HEK293 (cell line): ENCODE measurements around the gene SELENOM.

Experiments
- CTCF ChIP-seq: fragments of 450-650 bp; formaldehyde crosslinking; IDR thresholded peaks from 2 replicates; pipeline ENCODE4 v1.5.1; 2016; ENCODE audit warnings: missing biosample characterization, missing genetic modification characterization
- HOXC10 ChIP-seq: sonication (generic); formaldehyde crosslinking; IDR thresholded peaks from 2 replicates; pipeline ENCODE4 v1.8.1; 2023; ENCODE audit warnings: mild to moderate bottlenecking, missing genetic modification reagents
- IKZF3 ChIP-seq: fragments of 450-650 bp; IDR thresholded peaks from 2 replicates; pipeline ENCODE4 v1.5.0; 2018; ENCODE audit warnings: missing biosample characterization, mild to moderate bottlenecking, missing genetic modification characterization, moderate library complexity
- KLF9 ChIP-seq: fragments of 450-650 bp; formaldehyde crosslinking; IDR thresholded peaks from 2 replicates; pipeline ENCODE4 v1.5.1; 2016; ENCODE audit warnings: missing biosample characterization, missing genetic modification characterization, low read depth
- MEIS1 ChIP-seq: sonication (generic); formaldehyde crosslinking; IDR thresholded peaks from 2 replicates; pipeline ENCODE4 v1.8.1; 2022; ENCODE audit warnings: missing genetic modification reagents, mild to moderate bottlenecking, borderline replicate concordance
- TRIM28 ChIP-seq: IDR thresholded peaks from 2 replicates; pipeline ENCODE4 v1.6.1; 2011; ENCODE audit warnings: low read length, control low read depth, borderline replicate concordance
- ZBTB10 ChIP-seq: fragments of 450-650 bp; formaldehyde crosslinking; IDR thresholded peaks from 2 replicates; pipeline ENCODE4 v1.5.1; 2016; ENCODE audit warnings: missing biosample characterization, missing genetic modification characterization
- ZEB2 ChIP-seq: fragments of 450-650 bp; formaldehyde crosslinking; IDR thresholded peaks from 2 replicates; pipeline ENCODE4 v1.5.1; 2016; ENCODE audit warnings: missing biosample characterization, missing genetic modification characterization
- ZFP3 ChIP-seq: fragments of 450-650 bp; formaldehyde crosslinking; IDR thresholded peaks from 2 replicates; pipeline ENCODE4 v1.5.1; 2016; ENCODE audit warnings: low read depth, missing biosample characterization, missing genetic modification characterization
- ZFP41 ChIP-seq: fragments of 450-650 bp; formaldehyde crosslinking; IDR thresholded peaks from 2 replicates; pipeline ENCODE4 v1.5.1; 2016; ENCODE audit warnings: missing biosample characterization, missing genetic modification characterization, borderline replicate concordance
- ZNF114 ChIP-seq: fragments of 450-650 bp; formaldehyde crosslinking; IDR thresholded peaks from 2 replicates; pipeline ENCODE4 v1.5.0; 2017; ENCODE audit warnings: missing biosample characterization, missing genetic modification characterization
- ZNF133 ChIP-seq: fragments of 450-650 bp; formaldehyde crosslinking; IDR thresholded peaks from 2 replicates; pipeline ENCODE4 v1.5.1; 2016; ENCODE audit warnings: missing biosample characterization, missing genetic modification characterization
- ZNF140 ChIP-seq: fragments of 450-650 bp; formaldehyde crosslinking; IDR thresholded peaks from 2 replicates; pipeline ENCODE4 v1.5.1; 2016; ENCODE audit warnings: missing biosample characterization, missing genetic modification characterization
- ZNF155 ChIP-seq: fragments of 450-650 bp; formaldehyde crosslinking; IDR thresholded peaks from 2 replicates; pipeline ENCODE4 v1.5.1; 2016; ENCODE audit warnings: missing biosample characterization, missing genetic modification characterization
- ZNF157 ChIP-seq: fragments of 450-650 bp; formaldehyde crosslinking; IDR thresholded peaks from 2 replicates; pipeline ENCODE4 v1.5.1; 2016; ENCODE audit warnings: missing biosample characterization, missing genetic modification characterization
- ZNF18 ChIP-seq: fragments of 450-650 bp; formaldehyde crosslinking; IDR thresholded peaks from 2 replicates; pipeline ENCODE4 v1.5.1; 2016; ENCODE audit warnings: missing biosample characterization, missing genetic modification characterization
- ZNF2 ChIP-seq: fragments of 450-650 bp; formaldehyde crosslinking; IDR thresholded peaks from 2 replicates; pipeline ENCODE4 v1.5.1; 2016; ENCODE audit warnings: missing biosample characterization, missing genetic modification characterization
- ZNF214 ChIP-seq: fragments of 450-650 bp; formaldehyde crosslinking; IDR thresholded peaks from 2 replicates; pipeline ENCODE4 v1.5.1; 2017; ENCODE audit warnings: missing biosample characterization, mild to moderate bottlenecking, missing genetic modification characterization, borderline replicate concordance
- ZNF223 ChIP-seq: fragments of 450-650 bp; formaldehyde crosslinking; IDR thresholded peaks from 2 replicates; pipeline ENCODE4 v1.5.1; 2016; ENCODE audit warnings: missing biosample characterization, missing genetic modification characterization
- ZNF280D ChIP-seq: fragments of 450-650 bp; formaldehyde crosslinking; IDR thresholded peaks from 2 replicates; pipeline ENCODE4 v1.5.1; 2016; ENCODE audit warnings: missing biosample characterization, missing genetic modification characterization
- ZNF292 ChIP-seq: fragments of 450-650 bp; formaldehyde crosslinking; IDR thresholded peaks from 2 replicates; pipeline ENCODE4 v1.5.1; 2016; ENCODE audit warnings: low read depth, missing biosample characterization, missing genetic modification characterization, borderline replicate concordance
- ZNF354C ChIP-seq: fragments of 450-650 bp; formaldehyde crosslinking; IDR thresholded peaks from 2 replicates; pipeline ENCODE4 v1.5.1; 2016; ENCODE audit warnings: missing biosample characterization, missing genetic modification characterization, low read depth, borderline replicate concordance
- ZNF391 ChIP-seq: fragments of 450-650 bp; formaldehyde crosslinking; IDR thresholded peaks from 2 replicates; pipeline ENCODE4 v1.5.1; 2016; ENCODE audit warnings: low read depth, missing biosample characterization, missing genetic modification characterization, borderline replicate concordance
- ZNF433 ChIP-seq: fragments of 450-650 bp; formaldehyde crosslinking; IDR thresholded peaks from 2 replicates; pipeline ENCODE4 v1.5.1; 2016; ENCODE audit warnings: missing biosample characterization, missing genetic modification characterization, low read depth
- ZNF510 ChIP-seq: fragments of 450-650 bp; formaldehyde crosslinking; IDR thresholded peaks from 2 replicates; pipeline ENCODE4 v1.5.1; 2018; ENCODE audit warnings: mild to moderate bottlenecking, missing genetic modification characterization, missing biosample characterization; ENCODE audit not compliant: insufficient replicate concordance
- ZNF549 ChIP-seq: fragments of 450-650 bp; IDR thresholded peaks from 2 replicates; pipeline ENCODE4 v1.5.1; 2018; ENCODE audit warnings: missing biosample characterization, missing genetic modification characterization, mild to moderate bottlenecking, inconsistent platforms, moderate library complexity
- ZNF560 ChIP-seq: fragments of 450-650 bp; formaldehyde crosslinking; IDR thresholded peaks from 2 replicates; pipeline ENCODE4 v1.5.1; 2017; ENCODE audit warnings: missing biosample characterization, missing genetic modification characterization, borderline replicate concordance
- ZNF585B ChIP-seq: fragments of 450-650 bp; formaldehyde crosslinking; IDR thresholded peaks from 2 replicates; pipeline ENCODE4 v1.5.1; 2016; ENCODE audit warnings: missing biosample characterization, missing genetic modification characterization
- ZNF624 ChIP-seq: fragments of 450-650 bp; formaldehyde crosslinking; IDR thresholded peaks from 2 replicates; pipeline ENCODE4 v1.5.1; 2017; ENCODE audit warnings: missing biosample characterization, missing genetic modification characterization
- ZNF830 ChIP-seq: fragments of 450-650 bp; IDR thresholded peaks from 2 replicates; pipeline ENCODE4 v1.5.0; 2018; ENCODE audit warnings: missing biosample characterization, missing genetic modification characterization, low read depth, mild to moderate bottlenecking, moderate library complexity
- ZSCAN4 ChIP-seq: fragments of 450-650 bp; formaldehyde crosslinking; IDR thresholded peaks from 2 replicates; pipeline ENCODE4 v1.5.1; 2017; ENCODE audit warnings: missing biosample characterization, missing genetic modification characterization

Gene SELENOM

GRCh38 chr22:31055635-31056159 lies 51.7 kb downstream of the SELENOM start (continued):
- TF ChIP-seq KLF9 (tag by site-specific recombination): no peak
- TF ChIP-seq ZNF549 (tag by site-specific recombination): no peak
- no peak for TF ChIP-seq ZNF140 (tag by site-specific recombination)
- no peak for TF ChIP-seq HOXC10 (CRISPR knock-in tag)
- TF ChIP-seq ZEB2 (tag by site-specific recombination): peak; percentile 98
- TF ChIP-seq ZBTB10 (tag by site-specific recombination): 0 out of 2 replicates have a peak, but pooled peaks have one; percentile 45
- TF ChIP-seq IKZF3 (tag by site-specific recombination): peak; percentile 76
- TF ChIP-seq ZNF280D (tag by site-specific recombination): no peak
- TF ChIP-seq ZNF155 (tag by site-specific recombination): no peak
- TF ChIP-seq ZNF214 (tag by site-specific recombination): no peak
- no peak for TF ChIP-seq ZFP41 (tag by site-specific recombination)
- TF ChIP-seq ZNF292: no peak
- TF ChIP-seq TRIM28: peak; percentile 98
- no peak for TF ChIP-seq ZNF510 (tag by site-specific recombination)
- TF ChIP-seq ZNF354C (tag by site-specific recombination): no peak
- peak; percentile 81 for TF ChIP-seq ZSCAN4
- TF ChIP-seq ZNF433 (tag by site-specific recombination): no peak
- no peak for TF ChIP-seq ZNF624 (tag by site-specific recombination)
- no peak for TF ChIP-seq ZNF18
- TF ChIP-seq ZNF133 (tag by site-specific recombination): no peak
- no peak for TF ChIP-seq ZNF830 (tag by site-specific recombination)
- no peak for TF ChIP-seq CTCF
- TF ChIP-seq MEIS1 (CRISPR knock-in tag): no peak
- TF ChIP-seq ZFP3 (tag by site-specific recombination): no peak
- no peak for TF ChIP-seq ZNF585B (tag by site-specific recombination)
- peak; percentile 86; the same call in 1 of the 2 replicates for TF ChIP-seq ZNF2 (tag by site-specific recombination)
- peak; percentile 77; the same call in 1 of the 2 replicates for TF ChIP-seq ZNF391 (tag by site-specific recombination)
- no peak for TF ChIP-seq ZNF560 (tag by site-specific recombination)
- TF ChIP-seq ZNF223 (tag by site-specific recombination): no peak
- no peak for TF ChIP-seq ZNF114
- no peak for TF ChIP-seq ZNF157 (tag by site-specific recombination)
